Measurements from ENCODE around the gene OR52N5.

Gene OR52N5

DNA sequence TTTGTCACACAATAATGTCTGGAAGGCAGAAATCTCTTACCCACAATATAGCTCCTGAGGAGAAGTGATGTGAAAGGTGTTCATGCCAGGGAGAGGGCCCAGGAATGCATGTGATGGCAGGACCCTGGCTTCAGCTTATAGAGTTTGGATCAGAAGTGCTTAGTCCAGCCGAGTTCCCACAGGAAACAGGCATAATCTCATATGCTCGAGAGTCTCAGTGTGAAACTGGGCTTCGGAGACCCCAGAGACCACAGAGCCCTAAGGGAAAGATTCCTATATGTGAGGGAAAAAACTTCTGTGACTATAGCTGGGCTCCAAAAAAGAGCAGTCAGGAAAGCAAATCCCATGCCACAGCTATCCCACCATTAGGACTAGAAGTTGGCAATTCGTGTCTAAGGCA lies at the start of gene OR52N5:
OR52N5 (minus strand) TSS at position 101 of the 400 bp plus-strand sequence. CDS start 4,721 bp downstream, outside the sequence.
- H3K36me3 ChIP-seq (ENCODE audit: control insufficient read depth in 5 of 5, insufficient read depth in 5 of 5, low read length in 5 of 5), result no peaks in the 10 kb centered on the region
- no peak within 1 kb of the TSS for H3K9ac ChIP-seq (ENCODE audit: low read length in 5 of 5)
- no peaks in the 10 kb centered on the region for H3K27me3 ChIP-seq (ENCODE audit: control insufficient read depth in 5 of 5, insufficient read depth in 4 of 5, low read length in 5 of 5)
- no peaks in the 10 kb centered on the region for H3K9me3 ChIP-seq (ENCODE audit: control insufficient read depth in 5 of 5, low read length in 5 of 5)
- no peak within 1 kb of the TSS for H3K27ac ChIP-seq (ENCODE audit: low read depth, low read length)
- no peak within 1 kb of the TSS for H3K4me3 ChIP-seq (ENCODE audit: low read depth in 1 of 5, low read length in 5 of 5)
- H3K4me1 ChIP-seq (ENCODE audit: control insufficient read depth in 5 of 5, insufficient read depth in 5 of 5, low read length in 5 of 5), result no peaks in the 10 kb centered on the region

DNA sequence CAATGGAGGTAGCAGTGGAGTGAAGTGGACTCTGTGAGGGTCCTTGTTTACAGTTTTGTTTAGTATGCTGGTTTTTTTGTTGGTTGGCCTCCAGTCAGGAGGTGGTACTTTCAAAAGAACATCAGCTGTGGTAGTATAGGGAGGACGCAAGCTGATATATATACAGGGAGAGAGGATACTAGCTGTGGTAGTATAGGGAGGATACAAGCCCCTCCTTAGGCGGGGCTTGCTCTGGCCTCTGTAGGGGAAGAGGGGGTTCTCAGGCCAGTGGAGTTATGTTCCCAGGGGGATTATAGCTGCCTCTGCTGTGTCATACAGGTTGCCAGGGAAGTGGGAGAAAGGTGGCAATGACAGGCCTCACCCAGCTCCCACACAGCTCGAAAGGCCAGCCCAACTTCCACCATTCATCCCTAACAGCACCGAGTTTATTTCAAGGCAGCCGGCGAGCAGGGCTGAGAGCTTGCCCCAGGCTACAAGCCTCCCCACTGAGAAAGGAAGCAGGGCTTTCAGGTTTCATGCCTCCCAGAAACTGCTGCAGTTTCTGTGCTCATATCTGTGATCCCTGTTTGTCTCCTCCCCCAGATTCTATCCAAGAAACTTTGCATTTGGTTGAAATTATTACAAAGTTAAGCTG lies 48.2 kb upstream of the OR52N5 start:
- no peak overlapping the region for H3K9ac ChIP-seq (ENCODE audit: low read length in 5 of 5)
- peak overlapping the region; percentile 48 for H3K27ac ChIP-seq (ENCODE audit: low read depth, low read length)
- H3K9me3 ChIP-seq (ENCODE audit: control insufficient read depth in 5 of 5, low read length in 5 of 5), result no peaks in the 10 kb centered on the region
- H3K4me3 ChIP-seq (ENCODE audit: low read depth in 1 of 5, low read length in 5 of 5), result no peak overlapping the region
- H3K36me3 ChIP-seq (ENCODE audit: control insufficient read depth in 5 of 5, insufficient read depth in 5 of 5, low read length in 5 of 5), result no peaks in the 10 kb centered on the region
- peaks cover 0 to 11% (median 0%) of the 10 kb centered on the region in 5 donors for H3K4me1 ChIP-seq (ENCODE audit: control insufficient read depth in 5 of 5, insufficient read depth in 5 of 5, low read length in 5 of 5)
- H3K27me3 ChIP-seq (ENCODE audit: control insufficient read depth in 5 of 5, insufficient read depth in 4 of 5, low read length in 5 of 5), result no peaks in the 10 kb centered on the region

DNA sequence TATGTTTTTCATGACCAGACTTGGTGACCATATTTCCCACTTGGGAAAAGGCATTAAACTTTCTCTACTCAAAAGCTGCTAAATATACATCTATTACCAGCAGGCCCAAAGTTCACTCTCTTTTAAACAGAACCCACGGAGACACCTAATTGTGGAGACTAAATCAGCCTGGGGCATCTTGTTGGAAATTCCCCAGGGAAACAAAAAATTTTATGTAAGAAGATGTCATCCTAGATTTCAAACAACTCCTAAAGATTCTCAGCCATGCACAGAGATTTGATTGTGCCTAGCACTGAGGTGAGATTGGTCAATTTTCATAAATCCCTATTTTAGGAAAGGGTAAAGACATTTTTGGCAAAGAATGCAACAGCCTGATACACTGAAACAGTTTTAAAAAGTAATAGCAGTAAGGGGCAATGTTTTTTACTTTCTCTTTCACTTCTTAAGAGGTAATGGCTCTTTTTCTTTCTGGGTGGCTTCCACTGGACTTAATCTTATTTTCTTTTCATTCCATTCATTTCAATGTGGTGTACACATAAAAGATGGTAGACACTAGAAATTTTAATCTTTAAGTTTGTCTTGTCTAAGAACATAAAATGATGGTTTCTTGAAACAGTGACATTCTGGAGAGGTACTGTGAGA lies 35.2 kb upstream of the OR52N5 start:
- H3K9me3 ChIP-seq (ENCODE audit: control insufficient read depth in 5 of 5, low read length in 5 of 5), result no peaks in the 10 kb centered on the region
- H3K9ac ChIP-seq (ENCODE audit: low read length in 5 of 5), result peak overlapping the region in 1 of 5 donors; percentile 41
- H3K27me3 ChIP-seq (ENCODE audit: control insufficient read depth in 5 of 5, insufficient read depth in 4 of 5, low read length in 5 of 5), result peaks cover 0 to 2% (median 0%) of the 10 kb centered on the region in 5 donors
- no peaks in the 10 kb centered on the region for H3K36me3 ChIP-seq (ENCODE audit: control insufficient read depth in 5 of 5, insufficient read depth in 5 of 5, low read length in 5 of 5)
- peaks cover 0 to 14% (median 0%) of the 10 kb centered on the region in 5 donors for H3K4me1 ChIP-seq (ENCODE audit: control insufficient read depth in 5 of 5, insufficient read depth in 5 of 5, low read length in 5 of 5)
- H3K4me3 ChIP-seq (ENCODE audit: low read depth in 1 of 5, low read length in 5 of 5), result peak overlapping the region in 1 of 5 donors; percentile 34
- H3K27ac ChIP-seq (ENCODE audit: low read depth, low read length), result no peak overlapping the region

DNA sequence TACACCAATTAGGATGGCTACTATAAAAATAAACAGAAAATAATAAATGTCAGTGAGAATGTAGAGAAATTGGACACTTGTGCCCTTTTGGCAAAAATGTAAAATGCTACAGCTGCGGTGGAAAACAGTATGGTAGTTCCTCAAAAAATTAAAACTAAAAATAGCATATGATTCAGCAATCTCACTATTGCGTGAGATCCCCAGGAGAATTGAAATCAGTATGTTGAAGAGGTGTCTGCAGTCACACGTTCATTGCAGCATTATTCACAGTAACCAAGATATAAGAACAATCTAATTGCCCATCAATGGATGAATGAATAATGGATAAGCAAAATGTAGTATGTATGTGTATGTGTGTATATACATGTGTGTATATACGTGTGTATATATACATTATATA lies 32.4 kb upstream of the OR52N5 start:
- H3K9ac ChIP-seq (ENCODE audit: low read length in 5 of 5), result no peak overlapping the region
- no peak overlapping the region for H3K4me3 ChIP-seq (ENCODE audit: low read depth in 1 of 5, low read length in 5 of 5)
- H3K27ac ChIP-seq (ENCODE audit: low read depth, low read length), result no peak overlapping the region
- H3K27me3 ChIP-seq (ENCODE audit: control insufficient read depth in 5 of 5, insufficient read depth in 4 of 5, low read length in 5 of 5), result peaks cover 0 to 1% (median 0%) of the 10 kb centered on the region in 5 donors
- no peaks in the 10 kb centered on the region for H3K9me3 ChIP-seq (ENCODE audit: control insufficient read depth in 5 of 5, low read length in 5 of 5)
- H3K36me3 ChIP-seq (ENCODE audit: control insufficient read depth in 5 of 5, insufficient read depth in 5 of 5, low read length in 5 of 5), result no peaks in the 10 kb centered on the region
- H3K4me1 ChIP-seq (ENCODE audit: control insufficient read depth in 5 of 5, insufficient read depth in 5 of 5, low read length in 5 of 5), result peaks cover 0 to 14% (median 0%) of the 10 kb centered on the region in 5 donors

DNA sequence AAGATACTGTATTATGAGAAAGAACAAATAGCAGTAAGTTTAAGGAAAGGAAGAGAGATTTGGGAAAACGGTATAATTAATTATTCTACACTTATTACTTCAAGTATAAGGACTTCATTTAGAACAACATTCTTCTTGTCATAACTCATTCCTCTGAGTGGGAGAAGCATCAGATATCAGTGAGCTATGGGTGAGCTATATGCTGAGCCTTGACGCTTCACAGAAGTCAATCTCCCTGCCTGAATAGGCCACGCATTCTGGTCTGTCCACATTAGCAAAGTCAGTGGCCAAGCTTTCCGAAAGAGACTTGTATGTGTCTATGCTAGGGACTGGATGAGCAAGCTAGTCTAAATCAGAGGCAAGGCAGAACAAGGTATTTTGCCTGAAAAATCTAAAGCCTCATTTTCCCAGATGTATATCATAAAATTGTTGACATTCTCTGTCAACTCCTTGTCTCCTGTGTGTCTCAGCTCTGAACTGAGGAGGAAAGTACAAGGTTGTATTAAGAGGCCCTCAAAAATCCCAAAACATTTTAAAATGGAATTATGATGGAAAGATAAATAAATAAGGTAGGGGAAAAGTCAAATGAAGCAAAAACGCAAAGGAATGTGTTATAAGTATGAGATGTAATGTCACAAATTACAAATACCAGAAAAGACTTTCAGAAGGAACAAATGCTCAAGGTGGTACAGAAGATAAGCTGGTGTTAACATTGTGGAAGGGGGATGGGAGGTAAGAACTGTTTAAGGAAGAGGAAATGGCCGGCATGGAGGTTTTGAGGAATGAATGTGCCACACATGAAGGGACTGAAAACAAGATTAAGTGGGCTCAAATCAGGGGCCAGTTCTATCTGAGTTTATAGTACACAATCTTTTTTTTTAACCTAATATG lies 27.0 kb upstream of the OR52N5 start:
- Histone ChIP-seq H3K27ac (ENCODE audit: low read depth, low read length) (no peak overlapping the region), H3K9ac (ENCODE audit: low read length in 5 of 5) (no peak overlapping the region)

DNA sequence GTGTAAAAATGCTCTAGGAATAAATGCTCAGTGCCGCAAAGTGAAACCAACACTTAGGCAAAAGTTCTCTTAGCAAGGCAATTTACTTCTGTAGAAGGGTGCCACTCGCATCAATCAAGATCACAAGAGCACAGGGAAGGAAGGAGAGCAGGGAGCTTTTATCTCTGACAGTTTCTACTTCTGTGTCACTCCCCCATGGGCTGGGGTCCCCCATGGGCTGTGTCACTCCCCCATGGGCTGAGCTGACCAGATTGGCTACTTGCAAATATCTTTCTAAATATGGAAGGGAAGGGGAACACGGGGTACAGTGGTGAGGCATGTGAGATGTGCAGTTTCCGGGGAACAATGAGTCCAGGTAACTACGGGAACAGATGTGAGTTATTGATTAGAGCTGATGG lies 26.0 kb upstream of the OR52N5 start:
- peak overlapping the region; percentile 73 to 91 (median 78) for H3K4me3 ChIP-seq (ENCODE audit: low read depth in 1 of 5, low read length in 5 of 5)

More for the DNA sequence above, 27.0 kb upstream of the OR52N5 start:
- no peaks in the 10 kb centered on the region for H3K36me3 ChIP-seq (ENCODE audit: control insufficient read depth in 5 of 5, insufficient read depth in 5 of 5, low read length in 5 of 5)
- H3K9me3 ChIP-seq (ENCODE audit: control insufficient read depth in 5 of 5, low read length in 5 of 5), result no peaks in the 10 kb centered on the region
- peaks cover 1 to 19% (median 12%) of the 10 kb centered on the region in 5 donors for H3K4me1 ChIP-seq (ENCODE audit: control insufficient read depth in 5 of 5, insufficient read depth in 5 of 5, low read length in 5 of 5)
- H3K4me3 ChIP-seq (ENCODE audit: low read depth in 1 of 5, low read length in 5 of 5), result no peak overlapping the region
- no peaks in the 10 kb centered on the region for H3K27me3 ChIP-seq (ENCODE audit: control insufficient read depth in 5 of 5, insufficient read depth in 4 of 5, low read length in 5 of 5)

DNA sequence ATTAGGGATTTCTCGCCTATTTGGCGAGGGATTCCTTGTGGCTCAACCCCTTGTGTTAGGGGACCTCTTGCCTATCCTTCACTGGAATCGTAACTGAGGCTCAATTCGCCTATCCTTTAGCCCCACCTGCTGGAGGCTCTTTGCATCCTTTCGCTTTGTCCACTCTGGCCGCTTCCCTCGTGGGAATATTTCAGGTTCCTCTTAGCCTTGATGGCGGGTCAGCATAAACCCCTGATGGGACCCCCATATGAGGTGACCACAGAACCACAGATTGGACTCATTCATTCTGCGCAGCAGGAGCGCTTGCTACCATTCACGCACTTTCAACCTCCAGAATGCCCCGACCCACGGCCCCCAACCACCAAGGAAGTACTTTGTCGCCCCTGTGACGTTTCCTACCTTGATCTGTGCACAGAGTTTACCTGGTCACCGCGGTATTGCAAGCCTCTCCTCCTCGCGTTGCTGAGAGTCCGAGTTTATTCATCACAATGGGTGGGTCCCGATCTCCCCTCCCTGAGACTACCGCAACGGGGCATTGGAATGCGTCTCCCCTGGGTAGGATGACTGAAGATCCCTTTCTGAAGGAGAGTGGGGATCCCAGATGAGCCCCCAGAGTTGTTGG lies 25.5 kb upstream of the OR52N5 start, which contains the start of gene OR52N2:
OR52N2 (plus strand) TSS at position 425 of the 622 bp plus-strand sequence. CDS start 11,412 bp downstream, outside the sequence.
- Histone ChIP-seq H3K36me3 (ENCODE audit: control insufficient read depth in 5 of 5, insufficient read depth in 5 of 5, low read length in 5 of 5) (no peaks in the 10 kb centered on the region), H3K4me3 (ENCODE audit: low read depth in 1 of 5, low read length in 5 of 5) (peak within 1 kb of the TSS; percentile 73 to 91 (median 78)), H3K27me3 (ENCODE audit: control insufficient read depth in 5 of 5, insufficient read depth in 4 of 5, low read length in 5 of 5) (no peaks in the 10 kb centered on the region), H3K9ac (ENCODE audit: low read length in 5 of 5) (peak within 1 kb of the TSS; percentile 50 to 72 (median 69)), H3K4me1 (ENCODE audit: control insufficient read depth in 5 of 5, insufficient read depth in 5 of 5, low read length in 5 of 5) (peaks cover 1 to 12% (median 12%) of the 10 kb centered on the region in 5 donors), H3K27ac (ENCODE audit: low read depth, low read length) (no peak within 1 kb of the TSS), H3K9me3 (ENCODE audit: control insufficient read depth in 5 of 5, low read length in 5 of 5) (peaks cover 0 to 5% (median 0%) of the 10 kb centered on the region in 5 donors)

More for the DNA sequence above, 26.0 kb upstream of the OR52N5 start:
- Histone ChIP-seq H3K27ac (ENCODE audit: low read depth, low read length) (no peak overlapping the region), H3K4me1 (ENCODE audit: control insufficient read depth in 5 of 5, insufficient read depth in 5 of 5, low read length in 5 of 5) (peaks cover 1 to 12% (median 12%) of the 10 kb centered on the region in 5 donors), H3K27me3 (ENCODE audit: control insufficient read depth in 5 of 5, insufficient read depth in 4 of 5, low read length in 5 of 5) (no peaks in the 10 kb centered on the region), H3K9me3 (ENCODE audit: control insufficient read depth in 5 of 5, low read length in 5 of 5) (peaks cover 0 to 2% (median 0%) of the 10 kb centered on the region in 5 donors), H3K36me3 (ENCODE audit: control insufficient read depth in 5 of 5, insufficient read depth in 5 of 5, low read length in 5 of 5) (no peaks in the 10 kb centered on the region), H3K9ac (ENCODE audit: low read length in 5 of 5) (peak overlapping the region; percentile 50 to 72 (median 69))

DNA sequence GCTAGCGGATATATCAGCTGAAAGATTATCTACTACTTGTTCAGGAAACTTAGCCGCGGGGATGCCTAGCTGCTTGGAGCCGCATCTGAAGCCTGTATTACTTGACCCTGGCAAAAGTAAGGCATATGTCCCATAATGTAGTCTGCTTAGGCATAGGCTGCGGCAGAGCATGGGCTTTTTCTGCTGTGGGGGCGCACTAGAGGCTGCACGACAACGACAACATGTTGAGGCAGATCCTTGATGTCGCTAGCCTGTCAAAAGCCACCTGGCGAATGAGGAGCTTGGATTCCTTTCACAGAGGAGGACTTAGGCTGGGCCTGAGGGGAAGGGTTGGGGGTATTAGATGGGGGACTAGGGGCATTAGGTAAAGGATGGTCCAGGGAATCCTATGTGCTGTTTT lies 24.4 kb upstream of the OR52N5 start:
- H3K4me1 ChIP-seq (ENCODE audit: control insufficient read depth in 5 of 5, insufficient read depth in 5 of 5, low read length in 5 of 5), result peaks cover 1 to 12% (median 12%) of the 10 kb centered on the region in 5 donors
- no peak overlapping the region for H3K4me3 ChIP-seq (ENCODE audit: low read depth in 1 of 5, low read length in 5 of 5)
- H3K27me3 ChIP-seq (ENCODE audit: control insufficient read depth in 5 of 5, insufficient read depth in 4 of 5, low read length in 5 of 5), result no peaks in the 10 kb centered on the region
- H3K27ac ChIP-seq (ENCODE audit: low read depth, low read length), result no peak overlapping the region
- H3K9ac ChIP-seq (ENCODE audit: low read length in 5 of 5), result no peak overlapping the region
- no peaks in the 10 kb centered on the region for H3K36me3 ChIP-seq (ENCODE audit: control insufficient read depth in 5 of 5, insufficient read depth in 5 of 5, low read length in 5 of 5)
- peaks cover 0 to 5% (median 0%) of the 10 kb centered on the region in 5 donors for H3K9me3 ChIP-seq (ENCODE audit: control insufficient read depth in 5 of 5, low read length in 5 of 5)

DNA sequence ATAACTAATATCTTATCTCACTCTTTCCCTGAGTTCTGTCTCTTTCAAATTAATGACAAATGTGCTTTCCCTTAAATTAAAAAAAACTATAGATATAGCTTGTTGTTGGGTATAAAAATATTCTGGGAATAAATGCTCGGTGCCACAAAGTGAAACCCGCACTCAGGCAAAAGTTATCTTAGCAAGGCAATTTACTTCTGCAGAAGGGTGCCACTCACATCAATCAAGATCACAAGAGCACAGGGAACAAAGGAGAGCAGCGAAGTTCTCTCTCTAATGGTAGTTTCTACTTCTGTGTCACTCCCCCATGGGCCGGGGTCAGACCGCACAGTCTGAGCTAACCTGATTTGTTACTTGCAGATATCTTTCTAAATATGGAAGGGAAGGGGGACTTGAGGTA lies 20.8 kb upstream of the OR52N5 start:
- Histone ChIP-seq H3K9me3 (ENCODE audit: control insufficient read depth in 5 of 5, low read length in 5 of 5) (peaks cover 0 to 5% (median 0%) of the 10 kb centered on the region in 5 donors), H3K27ac (ENCODE audit: low read depth, low read length) (no peak overlapping the region), H3K4me1 (ENCODE audit: control insufficient read depth in 5 of 5, insufficient read depth in 5 of 5, low read length in 5 of 5) (peaks cover 0 to 10% (median 8%) of the 10 kb centered on the region in 5 donors), H3K9ac (ENCODE audit: low read length in 5 of 5) (no peak overlapping the region), H3K4me3 (ENCODE audit: low read depth in 1 of 5, low read length in 5 of 5) (no peak overlapping the region), H3K36me3 (ENCODE audit: control insufficient read depth in 5 of 5, insufficient read depth in 5 of 5, low read length in 5 of 5) (no peaks in the 10 kb centered on the region), H3K27me3 (ENCODE audit: control insufficient read depth in 5 of 5, insufficient read depth in 4 of 5, low read length in 5 of 5) (no peaks in the 10 kb centered on the region)
